K562 (cell line): ENCODE data around the gene URI1. TPM values are rescaled to one million over a fixed set of nuclear protein-coding genes. Genes with fewer than 3 reads are reported as not detected.

Experiments
- ATAC-seq: fragments of 200-7000 bp; cut with Tn5 transposase; 3 replicates; pipeline ENCODE4 v1.9.1; 2020; ENCODE audit warnings: moderate library complexity
- BruUV-seq: library from RNA; stranded (reverse); fragments of 400-500 nt; replicated peaks from 2 replicates; lab custom pipeline; 2021; lab: Mats Ljungman, UMichigan
- CTCF ChIA-PET: fragments of 300-600 bp; formaldehyde crosslinking; extraction: SDS; loops from one replicate; lab custom pipeline; 2021; ENCODE audit warnings: low intra/inter-chr PET ratio; lab: Yijun Ruan, JAX
- POLR2A ChIA-PET: fragments of 300-600, 350-650 bp; sonication (Branson Sonifier 250); formaldehyde crosslinking; extraction: SDS; loops from one replicate; lab custom pipeline; 2021; ENCODE audit warnings: antibody characterized with exemption, inconsistent platforms; lab: Yijun Ruan, JAX
- DNase-seq, 4 experiments: peaks; one replicate each; pipeline versions ENCODE4 v3.0.0 to v3.0.0-alpha.2; 2011 to 2018; ENCODE audit warnings: low spot score in 3 of 4, mixed read lengths in 3 of 4; ENCODE audit errors: extremely low read depth in 1 of 4
- FAIRE-seq: peaks from 2 replicates; lab custom pipeline; 2011; peaks lifted over from hg19 to GRCh38; lab: Jason Lieb, UNC
- H2AFZ ChIP-seq: 2 replicates; pipeline ENCODE4 v1.6.0; 2011; ENCODE audit warnings: low read depth, low read length, control low read depth, inconsistent platforms
- H3K27ac ChIP-seq: fragments of 200-600 bp; 3 replicates; pipeline ENCODE4 v1.8.0; 2011; ENCODE audit warnings: low read depth, mild to moderate bottlenecking, control low read depth, inconsistent platforms, low read length, moderate library complexity, mixed read lengths; ENCODE audit errors: extremely low read depth
- H3K27me3 ChIP-seq, 2 experiments: fragments of 300-600 bp in 1 of 2; 2 replicates in 1 of 2; 3 replicates in 1 of 2; pipeline versions ENCODE4 v1.6.0 to v1.8.0; 2011; ENCODE audit warnings: inconsistent platforms in 2 of 2, low read length in 2 of 2, mild to moderate bottlenecking in 1 of 2, mixed read lengths in 1 of 2, moderate library complexity in 1 of 2; ENCODE audit not compliant: control insufficient read depth in 2 of 2, insufficient read depth in 2 of 2
- H3K36me3 ChIP-seq: fragments of 300-600 bp; 3 replicates; pipeline ENCODE4 v1.8.0; 2011; ENCODE audit warnings: mild to moderate bottlenecking, low read length, inconsistent platforms; ENCODE audit not compliant: control insufficient read depth, insufficient read depth
- H3K4me1 ChIP-seq, 2 experiments: fragments of 200-600 bp in 1 of 2; replicated peaks in 1 of 2; 2 replicates in 1 of 2; 3 replicates in 1 of 2; pipeline versions ENCODE4 v1.5.1 to v1.8.0; 2011; ENCODE audit warnings: inconsistent platforms in 2 of 2, low read length in 2 of 2, mild to moderate bottlenecking in 1 of 2, mixed read lengths in 1 of 2, moderate library complexity in 1 of 2; ENCODE audit not compliant: control insufficient read depth in 2 of 2, insufficient read depth in 2 of 2
- H3K4me2 ChIP-seq: 2 replicates; pipeline ENCODE4 v1.6.1; 2011; ENCODE audit warnings: low read length, control low read depth, inconsistent platforms, mixed read lengths; ENCODE audit not compliant: insufficient read depth
- H3K4me3 ChIP-seq: fragments of 200-600 bp; sonication (generic), shearing (Covaris generic); 2 replicates; pipeline ENCODE4 v1.5.1; 2016; ENCODE audit warnings: control low read depth, inconsistent platforms
- H3K79me2 ChIP-seq: fragments of 200-600 bp; 3 replicates; pipeline ENCODE4 v1.8.0; 2011; ENCODE audit warnings: low read length, inconsistent platforms; ENCODE audit not compliant: control insufficient read depth, insufficient read depth
- H3K9ac ChIP-seq, 2 experiments: 2 replicates each; pipeline versions ENCODE4 v1.6.0 to v1.6.1; 2011; ENCODE audit warnings: low read depth in 2 of 2, low read length in 2 of 2, control low read depth in 1 of 2, inconsistent platforms in 1 of 2, mild to moderate bottlenecking in 1 of 2, mixed read lengths in 1 of 2; ENCODE audit not compliant: insufficient read depth in 1 of 2
- H3K9me1 ChIP-seq: one replicate; pipeline ENCODE4 v1.6.0; 2011; ENCODE audit warnings: inconsistent platforms, mild to moderate bottlenecking, low read length, moderate library complexity; ENCODE audit not compliant: control insufficient read depth, insufficient read depth
- H3K9me3 ChIP-seq: replicated peaks from 2 replicates; pipeline ENCODE4 v1.5.1; 2011; ENCODE audit warnings: low read depth, low read length, inconsistent platforms; ENCODE audit not compliant: control insufficient read depth, insufficient read depth
- H4K20me1 ChIP-seq: replicated peaks from 2 replicates; pipeline ENCODE4 v1.6.1; 2011; ENCODE audit warnings: low read length, inconsistent platforms, mixed read lengths; ENCODE audit not compliant: control insufficient read depth, insufficient read depth
- ATF6 ChIP-seq: sonication (generic); formaldehyde crosslinking; IDR thresholded peaks from 2 replicates; pipeline ENCODE4 v1.4.0; 2020; ENCODE audit warnings: mild to moderate bottlenecking, missing genetic modification reagents
- DLX4 ChIP-seq: fragments of 250-450 bp; sonication (Bioruptor Pico); IDR thresholded peaks from 2 replicates; pipeline ENCODE4 v1.6.1; 2021; ENCODE audit warnings: mild to moderate bottlenecking
- ERF ChIP-seq: fragments of 450-650 bp; formaldehyde crosslinking; IDR thresholded peaks from 2 replicates; pipeline ENCODE4 v1.4.0; 2020; ENCODE audit warnings: mild to moderate bottlenecking, mixed read lengths
- MTA1 ChIP-seq: fragments of 450-650 bp; IDR thresholded peaks from 2 replicates; pipeline ENCODE4 v1.6.1; 2017; ENCODE audit warnings: borderline replicate concordance
- NUFIP1 ChIP-seq: fragments of 450-650 bp; IDR thresholded peaks from 2 replicates; pipeline ENCODE4 v1.6.1; 2018; ENCODE audit not compliant: partially characterized antibody
- RBM39 ChIP-seq: fragments of 200-400 bp; formaldehyde crosslinking; optimal IDR thresholded peaks from 2 replicates; pipeline ENCODE3; 2018; ENCODE audit warnings: low read depth, low read length
- RHOXF2B ChIP-seq: fragments of 250-450 bp; sonication (Bioruptor Pico); conservative IDR thresholded peaks from 2 replicates; pipeline ENCODE4 v1.5.1; 2021
- YBX1 ChIP-seq: fragments of 450-650 bp; IDR thresholded peaks from 2 replicates; pipeline ENCODE4 v1.7.1; 2016; ENCODE audit warnings: mild to moderate bottlenecking
- ZNF316 ChIP-seq: fragments of 450-650 bp; IDR thresholded peaks from 2 replicates; pipeline ENCODE4 v1.6.1; 2016
- ZNF655 ChIP-seq: fragments of 250-450 bp; sonication (Bioruptor Pico); IDR thresholded peaks from 2 replicates; pipeline ENCODE4 v1.5.0; 2021
- ZNF717 ChIP-seq: fragments of 250-450 bp; sonication (Bioruptor Pico); IDR thresholded peaks from 2 replicates; pipeline ENCODE4 v1.5.0; 2021
- WGBS: fragments of 100-300 bp; shearing (Covaris generic); methylation state at CpG from one replicate; pipeline ENCODE4 v1.1.6; 2016; ENCODE audit warnings: low coverage, mixed read lengths; ENCODE audit not compliant: insufficient coverage; ENCODE audit errors: missing lambda C conversion rate; 5-methylcytosine and 5-hydroxymethylcytosine counted together
- in situ Hi-C: fragments of 300-500 bp; cut with MboI; formaldehyde crosslinking; loops from 4 replicates; pipeline ENCODE4 v1.15.0; 2018; ENCODE audit warnings: inconsistent platforms, mixed read lengths
- intact Hi-C: fragments of 100-400 bp; cut with micrococcal nuclease; formaldehyde crosslinking; loops from 2 replicates; pipeline ENCODE4 v1.14.2; 2022
- polyA plus RNA-seq, 8 experiments: library from polyadenylated mRNA; depleted of rRNA in 4 of 8; stranded (reverse) in 5 of 8; unstranded in 3 of 8; fragments of >200 nt; fragmentation: Nextera tagmentation in 2 of 8; fragmentation: Illumina TruSeq in 1 of 8; extraction: Ambion mirVana in 2 of 8; extraction: Trizol in 1 of 8; gene quantifications; 2 replicates each; pipeline versions ENCODE4 v1.2.1 to v1.2.3, GENCODE V29; 2011 to 2014; ENCODE audit warnings: inconsistent platforms in 1 of 8, missing spikeins in 1 of 8
- total RNA-seq, 7 experiments: library from RNA; depleted of rRNA in 6 of 7; stranded (reverse); fragments of >200 nt in 6 of 7; fragmentation: Illumina TruSeq in 2 of 7; extraction: Trizol in 2 of 7; gene quantifications; 2 replicates each; pipeline versions ENCODE4 v1.2.1 to v1.2.3, GENCODE V29; 2011 to 2021; ENCODE audit warnings: low replicate concordance in 1 of 7

Gene URI1
- total and polyA plus RNA-seq, 9 of the 15 experiments (the other 6 are each of a cell fraction or from before 2014, with no cell fraction given): 16.9 to 87.4 (median 63.9) TPM

- no TSS peak for BruUV-seq
- H3K4me1 ChIP-seq: peaks cover 0 to 5% of the 10 kb centered on the region in 2 experiments; a peak in 1 of 5 replicates
- H3K9me1 ChIP-seq: no peaks in the 10 kb centered on the region
- H3K4me2 ChIP-seq: no peak overlapping the region
- H3K9me3 ChIP-seq: no peaks in the 10 kb centered on the region
- ChIA-PET CTCF (no interaction called here), POLR2A (no interaction called here)
- in situ Hi-C loops: no loop called here
- no peaks in the 10 kb centered on the region for H4K20me1 ChIP-seq
- TF ChIP-seq DLX4 (no peak), NUFIP1 (no peak), ZNF655 (no peak), ZNF316 (no peak), MTA1 (no peak), ERF (CRISPR knock-in tag) (no peak), ATF6 (CRISPR knock-in tag) (no peak), ZNF717 (CRISPR knock-in tag) (no peak), RBM39 (no peak), RHOXF2B (CRISPR knock-in tag) (no peak), YBX1 (no peak)
- H3K4me3 ChIP-seq: no peak overlapping the region
- DNase-seq (no peak), ATAC-seq (no peak), FAIRE-seq (no peak)
- no peak overlapping the region for H3K9ac ChIP-seq
- intact Hi-C loops: no loop called here
- H3K36me3 ChIP-seq: peaks cover 65% of the 10 kb centered on the region
- H3K27me3 ChIP-seq: no peaks in the 10 kb centered on the region
- no peak overlapping the region for H2AFZ ChIP-seq
- H3K79me2 ChIP-seq: peaks cover 28% of the 10 kb centered on the region
- 89% methylated on average over 2 of the region's 2 CpGs for WGBS
- H3K27ac ChIP-seq: no peak overlapping the region
Measured at GRCh38 chr19:30008169-30008568, 66.1 kb downstream of the URI1 start.
